Stimulated activated CD4-positive, alpha-beta T cell treated with anti-CD3 and anti-CD28 coated beads, Interleukin-1b, Interleukin-23, amount 100 ng/mL, for 24 hours (primary cell): ENCODE measurements around the gene KRT34.
"Not testable (repeated sequence)": the region's sequence is repeated elsewhere in the genome, so short reads cannot be mapped to it uniquely, and the experiment has no call there.

Source experiments
- DNase-seq, 4 experiments: peaks; one replicate each; pipeline ENCODE4 v3.0.0-alpha.2; 2020; ENCODE audit warnings: low read depth in 4 of 4, low spot score in 1 of 4

KRT34 gene

DNA sequence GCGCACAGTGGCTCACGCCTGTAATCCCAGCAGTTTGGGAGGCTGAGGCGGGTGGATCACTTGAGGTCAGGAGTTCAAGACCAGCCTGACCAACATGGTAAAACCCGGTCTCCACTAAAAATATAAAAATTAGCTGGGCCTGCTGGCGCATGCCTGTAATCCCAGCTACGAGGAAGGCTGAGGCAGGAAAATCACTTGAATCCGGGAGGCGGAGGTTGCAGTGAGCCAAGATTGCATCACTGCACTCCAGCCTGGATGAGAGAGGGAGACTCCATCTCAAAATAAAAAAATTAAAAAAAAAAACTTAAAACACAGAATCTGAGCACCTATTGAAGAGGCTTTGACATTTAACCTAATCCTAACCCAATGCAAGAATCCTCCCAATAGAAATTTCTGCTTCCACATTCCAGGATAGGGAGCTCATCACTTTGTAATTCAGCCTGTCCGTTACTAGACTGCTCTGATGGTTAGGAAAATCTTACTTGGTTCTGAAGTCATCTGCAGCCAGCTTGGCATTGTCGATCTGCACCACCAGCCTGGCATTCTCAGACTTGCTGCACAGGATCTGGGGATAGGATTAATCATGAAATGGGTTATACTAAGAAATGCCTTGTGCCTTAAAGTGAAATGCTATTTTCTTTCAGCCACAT is 14.6 kb downstream of the KRT34 start:
- DNase-seq = no peak

DNA sequence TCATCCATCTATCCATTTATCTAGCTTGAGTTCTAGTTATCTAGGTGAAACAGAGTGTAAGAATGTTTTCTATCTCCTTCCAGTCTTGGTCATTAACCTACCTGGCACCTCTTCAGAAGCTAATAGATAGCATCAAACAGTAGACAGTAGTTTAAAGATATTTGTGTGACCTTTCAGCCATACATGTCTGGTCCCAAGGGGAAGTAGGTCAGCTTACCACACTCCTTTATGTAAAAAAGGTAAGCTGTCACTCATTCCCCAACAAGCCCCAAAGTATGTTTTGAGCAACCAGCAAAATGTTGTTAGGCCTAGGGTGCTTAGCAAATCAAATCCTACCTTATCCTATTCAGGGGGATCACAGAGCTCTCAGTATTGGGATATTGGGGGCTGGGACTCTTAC is 16.0 kb downstream of the KRT34 start:
- no peak for DNase-seq

DNA sequence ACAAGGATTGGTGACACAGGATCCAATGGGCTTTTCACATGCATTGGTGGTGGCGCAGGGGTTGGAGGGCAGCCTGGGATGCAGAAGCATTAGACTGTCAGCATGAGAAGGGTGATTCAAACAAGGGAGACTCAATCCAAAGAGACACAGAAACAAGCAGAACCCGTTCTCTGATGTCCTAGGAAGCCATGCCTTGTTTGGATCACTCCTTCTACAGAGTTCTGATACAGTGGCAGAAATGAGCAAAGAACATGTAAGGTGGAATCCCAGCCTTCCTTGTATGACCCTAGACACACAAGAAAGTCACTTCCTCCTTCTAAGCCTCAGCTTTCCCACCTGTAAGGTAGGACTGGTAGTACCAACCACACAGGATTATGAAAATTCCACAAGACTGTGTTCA is 18.2 kb downstream of the KRT34 start:
- DNase-seq = no peak

DNA sequence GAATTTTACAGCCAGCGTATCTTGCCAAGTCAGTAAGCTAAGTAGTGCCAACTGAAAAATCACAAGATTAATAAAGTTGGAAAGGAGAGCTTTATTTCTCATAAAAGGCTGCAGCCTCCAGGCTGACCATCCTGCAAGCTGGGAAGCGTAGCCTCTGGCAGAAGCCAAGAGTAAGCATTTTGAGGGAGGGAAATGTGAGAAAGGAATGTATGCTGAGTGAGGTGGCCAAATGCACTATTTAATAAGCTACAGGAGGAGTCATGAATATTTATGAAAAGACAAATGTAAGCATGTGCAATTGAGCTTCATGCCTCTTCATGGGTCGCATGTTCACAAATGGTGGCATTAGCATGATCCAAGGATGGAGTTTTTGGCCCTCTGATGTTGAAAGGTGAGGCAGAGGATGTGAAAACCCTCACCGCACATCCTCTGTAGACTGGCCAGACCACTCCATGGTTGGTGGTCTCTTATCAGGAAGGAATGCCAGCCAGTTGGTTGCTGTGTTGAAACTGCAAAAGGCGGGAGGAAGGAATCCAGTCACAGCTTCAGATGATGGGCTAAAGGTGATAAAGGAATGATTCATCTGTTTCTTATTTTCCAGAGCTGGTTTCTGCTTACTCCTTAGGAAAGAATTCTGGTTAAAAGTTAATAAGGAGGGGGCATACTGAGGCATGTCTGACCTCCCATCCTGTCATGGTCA is 21.7 kb downstream of the KRT34 start:
- no peak for DNase-seq

DNA sequence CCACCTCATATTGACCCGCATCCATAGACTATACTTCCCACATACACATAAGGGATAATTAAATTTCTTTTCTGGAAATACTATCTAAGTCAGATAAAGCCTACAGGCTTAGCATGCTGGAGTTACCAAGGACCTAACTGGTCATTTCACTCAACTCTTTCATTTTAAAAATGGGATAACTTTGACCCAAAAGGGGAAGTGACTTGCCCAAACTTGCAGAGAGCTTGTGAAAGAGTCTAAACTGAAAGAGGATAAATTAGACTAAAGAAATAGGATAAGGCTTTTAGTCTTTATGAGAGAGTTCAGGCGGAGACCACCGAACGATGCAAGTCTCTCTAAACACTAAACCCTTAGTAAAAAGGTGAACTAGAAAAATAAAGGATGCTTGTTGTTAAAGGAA is 27.6 kb downstream of the KRT34 start:
- DNase-seq = no peak

DNA sequence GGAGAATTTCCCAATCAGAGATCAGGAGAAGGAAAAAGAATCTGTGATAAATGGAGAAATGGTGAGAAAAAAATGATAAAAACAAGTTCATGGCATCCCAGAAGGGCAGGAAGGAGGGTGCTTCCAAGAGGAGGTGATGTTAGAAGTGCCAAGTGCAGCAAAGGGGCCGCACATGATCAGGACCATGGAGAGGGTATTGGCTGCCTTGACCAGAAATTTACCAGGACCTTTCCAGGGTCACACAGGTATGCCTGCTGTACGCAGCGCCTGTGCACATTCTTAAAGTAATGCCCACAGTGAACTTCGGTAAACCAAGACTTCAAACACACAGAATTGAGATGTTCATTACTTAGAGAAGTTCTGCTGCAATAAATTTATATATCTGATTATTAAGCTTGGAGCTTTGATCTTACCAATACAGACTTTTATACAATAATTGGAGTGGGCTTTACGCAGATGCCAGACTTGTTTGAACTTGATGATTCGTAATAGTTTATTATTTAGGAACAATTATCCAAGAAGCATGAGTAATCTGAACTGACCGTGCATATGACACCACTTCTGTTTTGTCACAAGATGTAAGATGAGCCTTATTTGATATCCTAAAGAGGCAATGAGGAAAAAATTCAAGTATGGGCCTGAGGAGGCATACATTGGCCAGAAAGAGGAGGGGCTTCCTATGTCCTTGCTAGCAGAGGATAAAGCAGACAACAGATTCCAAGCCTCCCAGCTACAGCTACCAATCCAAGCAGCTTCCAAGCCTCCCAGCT is 29.3 kb downstream of the KRT34 start:
- no peak for DNase-seq

DNA sequence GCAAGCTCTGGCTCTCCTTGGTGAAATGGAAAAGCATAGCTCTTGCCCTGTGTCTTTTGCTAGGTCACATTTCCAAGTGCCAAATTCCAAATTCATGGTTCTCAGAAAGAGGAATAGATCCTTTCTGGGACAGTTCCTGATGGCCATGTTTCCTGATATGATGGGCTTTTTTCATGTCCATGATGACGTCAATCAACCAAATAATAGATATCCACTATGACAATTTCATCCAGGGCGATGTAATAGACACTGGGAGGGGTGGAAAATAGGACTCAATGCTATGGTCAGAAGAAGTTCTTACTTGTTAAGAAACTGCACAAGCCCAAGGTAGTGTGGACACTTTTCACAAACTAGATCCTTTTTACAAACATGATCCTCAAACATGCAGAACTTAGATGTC is 30.9 kb downstream of the KRT34 start:
- DNase-seq = no peak

DNA sequence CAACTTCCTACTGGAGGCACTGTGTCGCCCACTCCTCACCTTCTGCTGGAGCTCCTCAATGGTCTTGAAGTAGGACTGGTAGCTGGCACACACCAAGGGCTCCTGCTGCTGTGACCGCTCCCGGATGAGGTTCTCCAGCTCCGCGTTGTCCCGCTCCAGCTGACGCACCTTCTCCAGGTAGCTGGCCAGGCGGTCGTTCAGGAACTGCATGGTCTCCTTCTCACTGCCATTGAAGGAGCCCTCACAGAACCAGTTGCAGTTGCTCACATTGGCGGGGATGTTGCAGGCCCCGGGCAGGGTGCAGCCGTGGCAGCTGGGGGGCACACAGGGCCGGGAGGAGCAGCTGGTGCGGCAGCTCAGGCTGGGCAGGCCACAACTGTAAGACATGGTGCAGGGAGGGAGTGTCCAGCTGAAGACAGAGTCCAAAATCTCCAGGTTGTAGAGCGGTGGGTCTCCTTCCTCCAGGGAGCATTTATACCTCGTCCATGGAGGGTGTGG is 31.7 kb downstream of the KRT34 start, which contains the start of gene KRT33A:
KRT33A (minus strand) TSS at position 448 of the 498 bp plus-strand sequence; CDS start at position 387, 61 bp downstream.
- DNase-seq = not testable (repeated sequence)

DNA sequence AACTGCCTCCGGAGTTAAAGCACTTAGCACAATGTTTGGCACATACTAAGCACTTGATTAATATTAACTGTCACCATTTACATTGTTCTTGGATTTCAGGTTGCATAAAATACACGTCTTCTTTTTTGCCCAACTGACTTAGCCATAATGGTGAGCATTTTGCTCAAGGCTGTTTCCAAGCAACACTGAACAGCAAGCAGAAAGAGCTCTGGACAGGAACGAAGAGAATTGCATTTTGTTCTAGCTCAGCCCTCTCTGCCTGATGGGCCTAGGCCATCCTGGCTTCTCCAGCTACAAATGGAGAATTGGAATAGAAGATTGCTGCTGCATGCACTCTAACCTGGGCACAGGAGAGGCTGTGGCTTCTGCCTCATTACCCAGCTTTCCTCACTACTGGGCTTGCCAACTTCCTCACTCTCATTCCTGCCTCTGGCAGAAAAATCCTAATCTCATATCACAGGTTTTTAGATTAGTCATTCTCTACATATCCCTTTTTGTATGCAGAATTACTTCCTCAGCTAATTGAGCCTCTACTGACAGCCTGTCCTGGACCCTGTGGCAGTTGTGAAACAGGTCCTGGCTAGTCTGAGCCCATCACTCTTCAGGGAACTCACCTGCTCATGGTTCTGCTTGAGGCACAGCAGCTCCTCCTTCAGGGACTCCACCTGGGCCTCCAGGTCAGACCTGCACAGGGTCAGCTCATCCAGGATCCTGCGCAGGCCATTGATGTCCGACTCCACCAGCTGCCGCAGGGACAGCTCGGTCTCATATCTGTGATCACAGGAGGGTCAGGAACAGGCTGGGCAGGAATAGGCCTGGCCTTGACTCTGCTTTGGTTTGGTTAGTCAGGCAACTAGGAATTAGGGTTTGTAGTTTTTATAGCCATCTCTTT is 34.0 kb downstream of the KRT34 start:
- no peak for DNase-seq

DNA sequence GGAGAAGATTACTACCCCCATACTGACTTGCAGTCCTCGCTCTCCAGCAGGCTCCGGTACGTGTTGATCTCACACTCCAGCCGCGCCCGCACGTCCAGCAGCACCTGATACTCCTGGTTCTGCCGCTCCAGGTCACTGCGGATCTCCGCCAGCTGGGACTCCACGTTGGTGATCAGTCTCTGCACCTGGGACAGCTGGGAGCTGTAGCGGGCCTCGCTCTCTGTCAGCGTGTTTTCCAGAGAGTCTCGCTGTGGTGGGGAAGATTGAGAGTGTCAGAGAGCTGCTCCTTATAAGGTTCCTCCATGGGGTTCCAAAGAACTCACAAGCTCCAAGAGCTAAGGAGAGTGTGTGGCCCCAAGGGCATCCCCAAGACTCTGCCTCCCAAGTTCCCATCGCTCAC is 35.7 kb downstream of the KRT34 start:
- not testable (repeated sequence) for DNase-seq

DNA sequence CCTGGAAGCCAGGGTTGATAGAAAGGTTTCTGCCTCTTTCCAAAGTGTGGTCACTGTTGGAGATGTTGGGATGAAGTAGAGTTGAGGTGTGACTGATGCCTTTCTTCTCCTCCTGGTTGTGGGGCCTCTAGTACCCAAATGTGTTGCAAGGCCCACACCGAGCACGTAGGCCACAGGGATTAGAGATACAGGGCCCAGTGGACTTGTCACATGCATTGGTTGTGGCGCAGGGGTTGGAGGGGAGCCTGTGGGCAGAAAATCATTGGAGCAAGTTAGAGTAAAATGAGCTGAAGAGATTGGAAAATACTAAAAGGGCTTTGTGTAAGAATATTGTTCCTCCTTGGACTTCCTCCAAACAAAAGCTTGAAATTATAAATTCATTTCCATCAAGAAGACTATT is 36.1 kb downstream of the KRT34 start:
- DNase-seq = no peak

DNA sequence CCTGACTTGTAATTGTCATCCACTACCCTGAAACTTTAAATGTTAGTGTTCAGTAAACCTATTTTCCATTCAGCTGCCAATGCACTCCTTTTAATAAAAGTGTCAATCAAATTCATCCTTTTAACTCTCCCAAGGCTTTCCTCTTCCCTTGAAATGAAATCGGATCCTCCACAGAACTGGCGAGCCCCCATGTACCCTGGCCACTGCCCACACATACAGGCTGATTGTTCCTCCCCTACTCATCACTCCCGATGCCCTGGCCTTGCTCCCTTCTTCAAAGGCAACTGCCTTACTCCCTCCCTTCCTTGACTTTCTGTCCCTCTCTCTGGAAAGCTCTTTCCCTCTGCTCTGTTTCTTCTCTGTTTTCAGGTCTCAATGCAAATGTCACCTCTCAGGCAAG is 39.1 kb downstream of the KRT34 start:
- no peak for DNase-seq

DNA sequence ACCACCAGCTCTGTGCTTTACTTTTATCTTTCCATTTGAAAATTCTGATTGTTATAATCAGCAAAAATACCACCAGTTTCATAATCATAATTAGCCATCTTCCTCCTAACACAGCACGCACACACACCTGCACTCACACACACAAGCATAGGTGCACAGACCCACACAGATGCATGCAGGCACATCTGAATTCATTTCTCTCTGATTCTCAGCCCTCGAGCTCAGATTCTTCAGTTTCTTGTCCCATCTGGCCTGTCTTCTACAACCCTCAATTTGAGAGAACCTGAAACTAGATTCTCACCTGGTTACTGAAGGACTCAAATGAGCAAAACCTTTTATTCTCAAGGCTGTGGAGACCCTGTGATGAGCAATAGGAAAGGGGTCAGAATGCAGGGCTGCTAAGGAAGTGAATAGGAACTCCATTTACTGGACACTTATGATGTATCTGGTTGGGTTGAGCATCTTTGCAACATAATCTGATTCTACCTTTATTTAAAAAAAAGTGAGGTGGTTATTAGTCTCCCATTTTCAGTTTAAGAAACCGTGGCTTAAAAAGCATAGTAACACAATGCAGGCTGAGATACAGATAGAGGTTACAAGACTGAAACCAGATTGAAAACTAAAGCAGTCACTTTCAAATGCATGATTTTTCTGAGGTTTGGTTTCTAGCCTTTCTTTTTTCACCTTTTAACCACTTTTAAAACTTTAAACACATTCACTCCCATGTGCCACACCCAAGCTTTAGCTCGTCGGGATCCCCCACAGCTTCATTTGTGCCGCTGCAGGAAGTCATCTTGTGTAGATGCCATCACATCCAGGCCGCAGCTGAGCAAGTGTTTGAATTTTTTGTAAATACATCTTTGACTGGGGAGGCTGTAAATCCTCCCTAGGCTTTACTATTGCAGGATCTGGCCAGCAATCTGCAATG is 40.9 kb downstream of the KRT34 start:
- DNase-seq = peak in 1 of 4 experiments; percentile 34

DNA sequence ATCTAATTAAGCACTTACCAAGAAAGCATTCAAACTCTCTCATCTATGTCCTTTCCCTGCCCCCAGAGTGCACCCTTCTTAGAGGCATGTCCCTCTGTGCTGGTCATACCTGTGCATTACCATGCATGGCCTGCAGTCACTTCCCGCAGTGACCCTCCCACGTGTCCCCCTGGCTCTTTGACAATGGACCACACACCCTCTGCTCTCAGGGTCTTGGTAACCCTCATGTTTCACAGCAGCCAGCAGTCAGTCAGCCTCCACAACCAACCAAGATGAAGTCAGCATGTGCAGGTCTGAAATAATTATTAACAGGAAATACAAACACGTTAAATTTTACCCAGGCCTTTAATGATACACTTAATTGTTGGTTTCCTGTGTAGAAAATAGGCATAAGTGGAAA is 41.6 kb downstream of the KRT34 start:
- no peak for DNase-seq

DNA sequence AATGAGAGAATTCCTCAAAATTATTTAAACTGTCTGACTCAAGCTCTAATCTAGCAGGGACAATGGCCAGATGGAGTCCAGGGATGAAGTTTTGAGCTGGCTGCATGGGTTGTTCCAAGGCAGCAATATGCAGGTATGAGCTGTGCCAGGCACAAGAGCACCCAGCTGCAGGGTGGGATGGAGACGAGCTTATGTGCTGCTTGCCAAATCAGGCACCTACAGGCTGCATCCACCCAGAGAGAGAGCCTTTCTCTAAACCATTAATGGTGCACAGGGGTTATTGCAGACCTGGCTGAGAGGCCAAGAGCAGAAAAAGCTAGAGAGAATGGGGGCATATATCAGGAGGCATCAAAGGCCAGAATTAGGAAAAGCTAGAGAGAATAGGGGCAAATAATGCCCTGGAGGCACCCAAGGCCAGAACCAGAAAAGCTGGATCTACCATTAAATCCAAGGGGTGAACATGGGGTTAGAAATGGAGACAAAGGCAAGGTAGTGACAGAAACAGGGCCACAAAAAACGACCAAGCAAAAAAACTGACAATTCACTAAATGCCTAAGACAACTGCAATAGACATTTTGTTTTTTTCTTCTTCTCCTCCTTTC is 42.4 kb downstream of the KRT34 start:
- no peak for DNase-seq

DNA sequence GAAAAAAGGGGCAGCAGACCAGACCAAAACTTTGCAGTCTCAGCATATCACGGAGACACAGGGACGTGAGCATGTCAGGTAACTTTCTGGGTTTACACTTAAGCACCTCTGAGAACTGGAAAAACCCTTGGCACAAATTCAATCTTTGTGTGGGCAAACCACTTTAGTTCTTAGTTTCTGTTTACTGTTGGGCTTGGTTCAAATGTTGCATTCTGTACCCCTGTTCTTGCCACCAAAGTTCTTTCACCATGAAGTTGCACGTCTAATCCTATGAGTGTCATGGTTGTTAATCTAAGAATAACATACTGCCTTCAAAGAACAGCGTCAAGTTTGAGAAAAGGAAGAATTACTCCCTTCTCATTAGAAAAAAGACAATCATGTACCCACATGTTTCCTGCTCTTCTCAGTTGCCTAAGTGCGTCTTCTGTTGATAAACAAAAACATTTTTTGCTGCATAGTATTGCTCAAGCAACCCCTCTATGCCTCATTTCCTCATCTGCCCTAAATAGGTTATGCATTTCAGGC is 43.1 kb downstream of the KRT34 start:
- no peak for DNase-seq

DNA sequence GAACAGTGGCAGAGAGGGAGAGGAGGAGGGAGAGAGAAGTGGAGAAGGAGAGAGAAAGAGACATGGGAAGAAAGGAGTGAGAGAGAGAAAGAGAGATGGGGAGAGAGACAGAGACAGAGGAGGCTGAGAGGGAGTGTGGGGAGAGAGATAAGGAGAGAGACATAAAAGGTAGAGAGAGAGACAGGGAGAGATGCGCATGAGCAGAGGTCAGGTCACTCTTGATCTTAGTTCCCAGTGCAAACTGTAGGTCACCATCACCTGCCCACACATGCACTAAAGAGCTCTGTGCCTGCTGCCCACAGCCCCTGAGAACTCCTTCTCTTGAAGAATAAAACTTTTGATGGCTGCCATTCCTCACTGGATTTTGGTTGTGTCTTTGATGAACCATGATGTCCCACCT is 46.4 kb downstream of the KRT34 start:
- DNase-seq = no peak

DNA sequence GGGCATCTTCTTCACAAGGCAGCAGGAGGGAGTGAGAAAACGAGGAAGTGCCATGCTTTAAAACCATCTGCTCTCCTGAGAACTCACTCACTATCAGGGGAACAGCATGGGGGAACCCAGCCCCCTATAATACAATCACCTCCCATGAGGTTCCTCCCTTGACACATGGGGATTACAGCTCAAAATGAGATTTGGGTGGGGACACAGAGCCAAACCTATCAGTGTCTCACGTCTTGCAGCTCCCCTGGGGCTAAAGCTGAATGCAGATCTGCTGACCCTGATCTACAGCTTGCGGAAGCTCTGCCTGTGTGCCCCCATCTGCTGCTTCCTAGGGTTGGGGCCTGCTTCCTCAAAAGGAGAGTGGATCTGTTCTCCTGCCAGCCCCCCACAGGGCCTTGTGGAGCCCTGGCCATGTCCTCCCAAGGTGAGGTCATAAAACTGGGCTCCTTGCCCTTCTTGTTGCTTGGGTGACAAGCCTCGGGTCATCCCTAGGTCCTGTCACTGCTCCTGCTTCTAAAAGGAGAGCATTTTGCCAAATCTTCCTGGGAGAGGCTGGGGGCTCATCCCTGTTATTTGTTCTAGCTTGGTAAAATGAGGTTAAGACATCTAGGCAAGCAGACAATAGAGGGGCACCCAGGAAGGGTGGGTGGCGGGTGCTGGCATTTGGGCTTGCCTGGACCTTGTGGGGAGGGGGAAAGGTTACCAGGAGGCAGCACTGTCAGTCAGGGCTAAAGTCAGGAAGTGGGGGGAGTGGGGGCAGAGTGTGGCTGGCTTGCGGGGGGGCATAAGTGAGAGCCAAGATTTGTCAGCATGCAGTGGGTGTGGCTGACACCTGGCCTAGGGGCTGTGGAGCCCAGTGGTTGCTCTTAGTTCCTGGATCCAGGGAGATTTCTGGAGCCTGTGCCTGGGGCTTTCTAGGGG is 47.5 kb downstream of the KRT34 start:
- DNase-seq = no peak
